PFSK-1 (cell line): Measurements from ENCODE around the gene RETREG1.

ENCODE experiments used
- FOXP2 ChIP-seq: optimal IDR thresholded peaks from 2 replicates; pipeline ENCODE3; 2011; ENCODE audit warnings: borderline replicate concordance, control low read depth, inconsistent platforms; ENCODE audit not compliant: insufficient read depth; ENCODE audit errors: extremely low read length, extremely low read depth
- POLR2AphosphoS5 ChIP-seq: IDR thresholded peaks from 2 replicates; pipeline ENCODE4 v1.6.1; 2012; ENCODE audit warnings: low read depth, mild to moderate bottlenecking, control low read depth, low read length, moderate library complexity
- REST ChIP-seq, 2 experiments: IDR thresholded peaks; 2 replicates each; pipeline versions ENCODE4 v1.6.1 to v1.8.0; 2011 to 2012; ENCODE audit warnings: low read depth in 2 of 2, low read length in 2 of 2, control low read depth in 1 of 2, inconsistent platforms in 1 of 2, mild to moderate bottlenecking in 1 of 2, moderate library complexity in 1 of 2; ENCODE audit not compliant: insufficient read depth in 1 of 2
- SIN3A ChIP-seq: IDR thresholded peaks from 2 replicates; pipeline ENCODE4 v1.6.1; 2012; ENCODE audit warnings: mild to moderate bottlenecking, low read length, moderate library complexity, borderline replicate concordance; ENCODE audit not compliant: insufficient read depth
- TAF1 ChIP-seq: IDR thresholded peaks from 2 replicates; pipeline ENCODE4 v1.6.1; 2012; ENCODE audit warnings: low read length, control low read depth, borderline replicate concordance; ENCODE audit not compliant: insufficient read depth

The RETREG1 gene

GRCh38 chr5:16590685-16591084 is 26.1 kb downstream of the RETREG1 start:
- TF ChIP-seq TAF1 (no peak), FOXP2 (no peak), SIN3A (no peak), POLR2AphosphoS5 (no peak), REST (IDR thresholded peaks at IDR 0.05; ENCODE audit: insufficient read depth in 1 of 2, low read depth in 2 of 2, low read length in 2 of 2) (no peak)

DNA sequence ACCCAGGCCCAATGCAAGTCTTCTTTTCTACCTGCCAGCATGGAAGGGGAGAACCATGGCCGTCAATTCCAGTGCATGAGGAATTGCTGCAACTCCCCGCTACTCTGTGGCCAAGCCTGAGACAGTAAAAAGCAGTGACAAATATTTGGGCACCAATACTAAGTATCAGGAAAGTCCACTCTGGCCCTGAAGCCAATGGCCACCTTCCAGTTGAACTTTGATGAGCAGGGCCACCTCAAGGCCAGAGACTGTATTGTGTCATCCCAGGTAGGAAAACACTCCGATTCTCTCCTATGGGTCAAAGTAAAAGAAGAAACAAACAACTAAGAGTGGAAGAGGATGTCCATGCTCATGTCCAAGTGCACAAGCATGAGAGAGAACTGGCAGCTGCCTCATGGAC is 27.1 kb downstream of the RETREG1 start:
- no peak for TF ChIP-seq REST (IDR thresholded peaks at IDR 0.05; ENCODE audit: insufficient read depth in 1 of 2, low read depth in 2 of 2, low read length in 2 of 2)
- TF ChIP-seq TAF1, result no peak
- no peak for TF ChIP-seq FOXP2

GRCh38 chr5:16588434-16589214 is 28.2 kb downstream of the RETREG1 start:
- TF ChIP-seq REST (IDR thresholded peaks at IDR 0.05; ENCODE audit: insufficient read depth in 1 of 2, low read depth in 2 of 2, low read length in 2 of 2), result no peak
- TF ChIP-seq TAF1, result no peak
- no peak for TF ChIP-seq SIN3A
- no peak for TF ChIP-seq POLR2AphosphoS5

- TF ChIP-seq SIN3A (no peak), POLR2AphosphoS5 (no peak), TAF1 (no peak), FOXP2 (no peak), REST (IDR thresholded peaks at IDR 0.05; ENCODE audit: insufficient read depth in 1 of 2, low read depth in 2 of 2, low read length in 2 of 2) (no peak)
Measured at GRCh38 chr5:16586556-16586955, 30.2 kb downstream of the RETREG1 start.
